Measurements from ENCODE around the gene SF3B6.

GRCh38 chr2:24082787-24083566 lies 6.9 kb upstream of the SF3B6 start:
- no peak for TF ChIP-seq EZH2 (IDR thresholded peaks at IDR 0.05; ENCODE audit: borderline replicate concordance, low read length)
- TF ChIP-seq, protein P1, sequence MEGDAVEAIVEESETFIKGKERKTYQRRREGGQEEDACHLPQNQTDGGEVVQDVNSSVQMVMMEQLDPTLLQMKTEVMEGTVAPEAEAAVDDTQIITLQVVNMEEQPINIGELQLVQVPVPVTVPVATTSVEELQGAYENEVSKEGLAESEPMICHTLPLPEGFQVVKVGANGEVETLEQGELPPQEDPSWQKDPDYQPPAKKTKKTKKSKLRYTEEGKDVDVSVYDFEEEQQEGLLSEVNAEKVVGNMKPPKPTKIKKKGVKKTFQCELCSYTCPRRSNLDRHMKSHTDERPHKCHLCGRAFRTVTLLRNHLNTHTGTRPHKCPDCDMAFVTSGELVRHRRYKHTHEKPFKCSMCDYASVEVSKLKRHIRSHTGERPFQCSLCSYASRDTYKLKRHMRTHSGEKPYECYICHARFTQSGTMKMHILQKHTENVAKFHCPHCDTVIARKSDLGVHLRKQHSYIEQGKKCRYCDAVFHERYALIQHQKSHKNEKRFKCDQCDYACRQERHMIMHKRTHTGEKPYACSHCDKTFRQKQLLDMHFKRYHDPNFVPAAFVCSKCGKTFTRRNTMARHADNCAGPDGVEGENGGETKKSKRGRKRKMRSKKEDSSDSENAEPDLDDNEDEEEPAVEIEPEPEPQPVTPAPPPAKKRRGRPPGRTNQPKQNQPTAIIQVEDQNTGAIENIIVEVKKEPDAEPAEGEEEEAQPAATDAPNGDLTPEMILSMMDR (IDR thresholded peaks at IDR 0.05; ENCODE audit: low read length) = no peak

All from OCI-LY1 (cell line).